Caco-2 (cell line): ENCODE results near the gene IL36A. TPM values are rescaled to one million over a fixed set of nuclear protein-coding genes. Genes with fewer than 3 reads are reported as not detected.

ENCODE experiments used
- BruUV-seq: library from RNA; stranded (reverse); fragments of 400-500 nt; replicated peaks from 2 replicates; lab custom pipeline; 2021; lab: Mats Ljungman, UMichigan
- CTCF ChIA-PET: fragments of 300-600 bp; sonication (Branson Sonifier 250); formaldehyde crosslinking; loops from one replicate; lab custom pipeline; 2022; ENCODE audit warnings: antibody characterized with exemption; lab: Charles Lee
- POLR2A ChIA-PET: fragments of 300-600 bp; sonication (Branson Sonifier 250); formaldehyde crosslinking; loops from one replicate; lab custom pipeline; 2022; ENCODE audit warnings: antibody characterized with exemption; lab: Charles Lee
- DNase-seq, 2 experiments: peaks; one replicate each; pipeline versions ENCODE4 v3.0.0 to v3.0.0-alpha.2; 2020 to 2022
- H3K27me3 ChIP-seq: replicated peaks from 2 replicates; pipeline ENCODE4 v1.6.0; 2011; ENCODE audit warnings: low read length; ENCODE audit not compliant: control insufficient read depth, insufficient read depth
- H3K36me3 ChIP-seq: 2 replicates; pipeline ENCODE4 v1.5.1; 2011; ENCODE audit warnings: low read length; ENCODE audit not compliant: control insufficient read depth, insufficient read depth
- H3K4me1 ChIP-seq: fragments of 250-450 bp; sonication (Bioruptor Pico); 2 replicates; pipeline ENCODE4 v1.5.1; 2020; ENCODE audit warnings: mild to moderate bottlenecking
- H3K4me3 ChIP-seq: 2 replicates; pipeline ENCODE4 v1.5.1; 2011; ENCODE audit warnings: low read depth, mild to moderate bottlenecking, control low read depth, low read length
- H3K9me3 ChIP-seq: fragments of 250-450 bp; sonication (Bioruptor Pico); 2 replicates; pipeline ENCODE4 v1.5.1; 2020; ENCODE audit warnings: mild to moderate bottlenecking, moderate library complexity
- H3K27ac Mint-ChIP-seq: one replicate; pipeline ENCODE4 v1.8.0; 2022; ENCODE audit warnings: mixed read lengths; ENCODE audit not compliant: unreplicated experiment
- H3K27me3 Mint-ChIP-seq: one replicate; pipeline ENCODE4 v1.8.0; 2022; ENCODE audit warnings: mixed read lengths; ENCODE audit not compliant: insufficient read depth, unreplicated experiment
- H3K36me3 Mint-ChIP-seq: one replicate; pipeline ENCODE4 v1.8.0; 2022; ENCODE audit warnings: mild to moderate bottlenecking, mixed read lengths; ENCODE audit not compliant: insufficient read depth, unreplicated experiment
- H3K4me1 Mint-ChIP-seq: one replicate; pipeline ENCODE4 v1.8.0; 2022; ENCODE audit warnings: low read depth, mixed read lengths; ENCODE audit not compliant: unreplicated experiment
- H3K4me3 Mint-ChIP-seq: one replicate; pipeline ENCODE4 v1.8.0; 2022; ENCODE audit warnings: mild to moderate bottlenecking, moderate library complexity, mixed read lengths; ENCODE audit not compliant: unreplicated experiment
- H3K9me3 Mint-ChIP-seq: one replicate; pipeline ENCODE4 v1.8.0; 2022; ENCODE audit warnings: mixed read lengths; ENCODE audit not compliant: unreplicated experiment
- intact Hi-C: fragments of 100-400 bp; cut with micrococcal nuclease; formaldehyde crosslinking; loops from one replicate; pipeline ENCODE4 v1.10.0; 2022; ENCODE audit not compliant: unreplicated experiment
- total RNA-seq: library from RNA; stranded (reverse); gene quantifications from 2 replicates; pipeline ENCODE4 v1.2.3, GENCODE V29; 2022
- TF ChIP-seq, protein P1 (sequence below), 2 experiments: fragments of 200-600 bp in 1 of 2; IDR thresholded peaks; 1 replicate in 1 of 2; 2 replicates in 1 of 2; pipeline versions ENCODE4 v1.5.1 to v1.8.0; 2011 to 2022; ENCODE audit warnings: antibody characterized with exemption in 1 of 2, control low read depth in 1 of 2, inconsistent platforms in 1 of 2, low read depth in 1 of 2, low read length in 1 of 2, mild to moderate bottlenecking in 1 of 2, moderate library complexity in 1 of 2; ENCODE audit not compliant: insufficient read depth in 1 of 2, severe bottlenecking in 1 of 2, unreplicated experiment in 1 of 2

IL36A gene
- total RNA-seq, 1 experiment from 2014 or later: not detected

DNA sequence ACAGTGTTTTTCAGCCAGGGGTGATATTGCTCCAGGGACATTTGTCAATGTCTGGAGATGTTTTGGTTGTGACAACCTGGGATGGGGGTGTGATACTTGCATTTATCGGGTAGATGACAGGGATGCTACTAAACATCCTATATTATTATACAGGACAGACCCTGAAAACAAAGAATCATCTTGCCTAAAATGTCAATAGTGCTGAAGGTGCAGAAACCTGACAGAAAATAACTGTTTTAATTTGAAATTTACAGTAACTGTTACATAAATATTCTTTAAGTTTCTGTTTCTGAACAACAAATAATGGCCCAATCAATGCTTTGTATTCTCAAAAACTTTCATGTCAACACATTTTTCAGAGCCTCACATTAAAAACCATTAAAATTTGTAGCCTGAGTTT, 2.0 kb downstream of the IL36A start:
- H3K36me3 ChIP-seq: no peaks in the 10 kb centered on the region
- TF ChIP-seq, protein P1, sequence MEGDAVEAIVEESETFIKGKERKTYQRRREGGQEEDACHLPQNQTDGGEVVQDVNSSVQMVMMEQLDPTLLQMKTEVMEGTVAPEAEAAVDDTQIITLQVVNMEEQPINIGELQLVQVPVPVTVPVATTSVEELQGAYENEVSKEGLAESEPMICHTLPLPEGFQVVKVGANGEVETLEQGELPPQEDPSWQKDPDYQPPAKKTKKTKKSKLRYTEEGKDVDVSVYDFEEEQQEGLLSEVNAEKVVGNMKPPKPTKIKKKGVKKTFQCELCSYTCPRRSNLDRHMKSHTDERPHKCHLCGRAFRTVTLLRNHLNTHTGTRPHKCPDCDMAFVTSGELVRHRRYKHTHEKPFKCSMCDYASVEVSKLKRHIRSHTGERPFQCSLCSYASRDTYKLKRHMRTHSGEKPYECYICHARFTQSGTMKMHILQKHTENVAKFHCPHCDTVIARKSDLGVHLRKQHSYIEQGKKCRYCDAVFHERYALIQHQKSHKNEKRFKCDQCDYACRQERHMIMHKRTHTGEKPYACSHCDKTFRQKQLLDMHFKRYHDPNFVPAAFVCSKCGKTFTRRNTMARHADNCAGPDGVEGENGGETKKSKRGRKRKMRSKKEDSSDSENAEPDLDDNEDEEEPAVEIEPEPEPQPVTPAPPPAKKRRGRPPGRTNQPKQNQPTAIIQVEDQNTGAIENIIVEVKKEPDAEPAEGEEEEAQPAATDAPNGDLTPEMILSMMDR (IDR thresholded peaks at IDR 0.05; ENCODE audit: insufficient read depth in 1 of 2, low read depth in 1 of 2, low read length in 1 of 2, severe bottlenecking in 1 of 2, unreplicated experiment in 1 of 2): no peak
- H3K4me3 Mint-ChIP-seq: no peak overlapping the region
- H3K9me3 ChIP-seq: no peaks in the 10 kb centered on the region
- ChIA-PET CTCF (no interaction called here), POLR2A (no interaction called here)
- no peaks in the 10 kb centered on the region for H3K4me1 ChIP-seq
- H3K27ac Mint-ChIP-seq: no peak overlapping the region
- H3K4me1 Mint-ChIP-seq: no peaks in the 10 kb centered on the region
- peaks cover 15% of the 10 kb centered on the region for H3K27me3 Mint-ChIP-seq
- H3K36me3 Mint-ChIP-seq: no peaks in the 10 kb centered on the region
- intact Hi-C loops: no loop called here
- no peak for DNase-seq
- no peak overlapping the region for H3K4me3 ChIP-seq
- H3K27me3 ChIP-seq: no peaks in the 10 kb centered on the region
- H3K9me3 Mint-ChIP-seq: no peaks in the 10 kb centered on the region
- BruUV-seq: no TSS peak

DNA sequence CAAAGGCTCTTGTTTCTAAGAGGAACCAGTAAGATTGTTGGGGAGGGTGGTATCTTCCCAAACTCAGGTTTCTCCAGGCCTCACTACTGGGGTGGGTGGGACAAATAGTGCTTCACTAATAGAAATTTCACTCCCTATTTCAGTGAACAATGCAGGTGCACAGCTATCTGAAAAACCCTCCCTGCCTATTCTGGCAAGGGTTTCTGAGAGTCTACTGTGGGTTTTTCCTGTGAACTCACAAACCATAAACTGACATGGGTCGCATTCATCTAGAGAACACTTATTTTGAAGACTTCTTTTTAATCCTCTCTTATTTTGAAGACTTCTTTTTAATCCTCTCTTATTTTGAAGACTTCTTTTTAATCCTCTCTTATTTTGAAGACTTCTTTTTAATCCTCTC, 4.4 kb downstream of the IL36A start:
- H3K9me3 Mint-ChIP-seq: no peaks in the 10 kb centered on the region
- DNase-seq: no peak
- TF ChIP-seq, protein P1 (IDR thresholded peaks at IDR 0.05; ENCODE audit: insufficient read depth in 1 of 2, low read depth in 1 of 2, low read length in 1 of 2, severe bottlenecking in 1 of 2, unreplicated experiment in 1 of 2): no peak
- no peaks in the 10 kb centered on the region for H3K27me3 ChIP-seq
- no TSS peak for BruUV-seq
- H3K4me3 Mint-ChIP-seq: no peak overlapping the region
- no peaks in the 10 kb centered on the region for H3K4me1 ChIP-seq
- CTCF ChIA-PET: no interaction called here
- no peaks in the 10 kb centered on the region for H3K4me1 Mint-ChIP-seq
- no peak overlapping the region for H3K4me3 ChIP-seq
- POLR2A ChIA-PET: no interaction called here
- no peaks in the 10 kb centered on the region for H3K36me3 Mint-ChIP-seq
- peaks cover 15% of the 10 kb centered on the region for H3K27me3 Mint-ChIP-seq
- H3K9me3 ChIP-seq: no peaks in the 10 kb centered on the region
- no peak overlapping the region for H3K27ac Mint-ChIP-seq
- intact Hi-C loops: no loop called here
- H3K36me3 ChIP-seq: no peaks in the 10 kb centered on the region

DNA sequence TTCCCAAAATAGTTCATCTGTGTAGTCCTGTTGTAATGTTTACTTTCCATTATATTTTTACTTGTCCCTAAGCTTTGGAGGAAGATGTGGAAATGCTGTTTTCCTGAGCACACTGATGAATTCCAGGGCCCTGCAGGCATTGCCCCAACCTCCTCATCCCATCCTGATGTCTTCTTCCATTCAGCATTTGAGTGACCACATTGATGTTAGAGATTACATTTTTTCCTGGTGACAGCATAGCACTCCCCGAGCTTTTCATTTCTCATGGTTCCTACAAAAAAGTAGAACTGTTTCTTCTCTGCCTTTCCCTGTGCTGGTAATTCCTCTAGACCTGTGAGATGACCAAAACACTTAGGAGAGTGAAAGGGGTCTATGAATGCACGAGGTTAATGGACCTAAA, 4.8 kb downstream of the IL36A start:
- Histone ChIP-seq H3K4me1 (no peaks in the 10 kb centered on the region), H3K36me3 (no peaks in the 10 kb centered on the region), H3K4me3 (no peak overlapping the region), H3K27me3 (no peaks in the 10 kb centered on the region), H3K9me3 (no peaks in the 10 kb centered on the region)
- Mint-ChIP-seq H3K4me1 (no peaks in the 10 kb centered on the region), H3K4me3 (no peak overlapping the region), H3K27ac (no peak overlapping the region), H3K27me3 (peaks cover 15% of the 10 kb centered on the region), H3K9me3 (no peaks in the 10 kb centered on the region), H3K36me3 (no peaks in the 10 kb centered on the region)
- ChIA-PET POLR2A (no interaction called here), CTCF (no interaction called here)
- TF ChIP-seq, protein P1 (IDR thresholded peaks at IDR 0.05; ENCODE audit: insufficient read depth in 1 of 2, low read depth in 1 of 2, low read length in 1 of 2, severe bottlenecking in 1 of 2, unreplicated experiment in 1 of 2): no peak
- intact Hi-C loops: no loop called here
- no peak for DNase-seq
- BruUV-seq: no TSS peak
